GM12878 (cell line): Measurements from ENCODE around the gene RARRES1. TPM values are rescaled to one million over a fixed set of nuclear protein-coding genes. Genes with fewer than 3 reads are reported as not detected.

Experiments
- ATAC-seq: fragments of 200-7000 bp; cut with Tn5 transposase; 3 replicates; pipeline ENCODE4 v1.9.1; 2020; ENCODE audit warnings: mild to moderate bottlenecking, moderate library complexity
- BruUV-seq: library from RNA; stranded (reverse); fragments of 400-500 nt; replicated peaks from 2 replicates; lab custom pipeline; 2021; lab: Mats Ljungman, UMichigan
- CTCF ChIA-PET: fragments of 300-600 bp; sonication (Branson Sonifier 250); formaldehyde crosslinking; extraction: SDS; loops from one replicate; lab custom pipeline; 2021; ENCODE audit warnings: inconsistent platforms; lab: Yijun Ruan, JAX
- POLR2A ChIA-PET: fragments of 350-600 bp; formaldehyde crosslinking; extraction: SDS; loops from one replicate; lab custom pipeline; 2021; ENCODE audit warnings: inconsistent platforms; lab: Charles Lee
- RAD21 ChIA-PET: fragments of 300-600 bp; sonication (Branson Sonifier 250); formaldehyde crosslinking; loops from one replicate; lab custom pipeline; 2023; ENCODE audit warnings: antibody characterized with exemption; ENCODE audit not compliant: unreplicated experiment; lab: Charles Lee
- SMC1A ChIA-PET: fragments of 300-600 bp; sonication (Branson Sonifier 250); formaldehyde crosslinking; loops from one replicate; lab custom pipeline; 2023; ENCODE audit not compliant: unreplicated experiment, uncharacterized antibody; lab: Charles Lee
- DNase-seq: peaks from one replicate; pipeline ENCODE4 v3.0.0-alpha.2; 2011; ENCODE audit warnings: low read depth, low spot score
- FAIRE-seq: peaks from 3 replicates; lab custom pipeline; 2011; peaks lifted over from hg19 to GRCh38; lab: Jason Lieb, UNC
- H2AFZ ChIP-seq: 2 replicates; pipeline ENCODE4 v1.6.0; 2011; ENCODE audit warnings: low read depth, low read length, control low read depth; ENCODE audit not compliant: control insufficient read depth
- H3K27ac ChIP-seq: 2 replicates; pipeline ENCODE4 v1.5.1; 2011; ENCODE audit warnings: control low read depth; ENCODE audit not compliant: control insufficient read depth, insufficient read depth
- H3K27me3 ChIP-seq, 2 experiments: replicated peaks in 1 of 2; 2 replicates each; pipeline versions ENCODE4 v1.6.0 to v1.6.1; 2011; ENCODE audit warnings: low read length in 1 of 2; ENCODE audit not compliant: control insufficient read depth in 2 of 2, insufficient read depth in 2 of 2
- H3K36me3 ChIP-seq, 2 experiments: 2 replicates each; pipeline ENCODE4 v1.5.1; 2011; ENCODE audit warnings: low read length in 1 of 2; ENCODE audit not compliant: control insufficient read depth in 2 of 2, insufficient read depth in 2 of 2
- H3K4me1 ChIP-seq: 2 replicates; pipeline ENCODE4 v1.6.1; 2011; ENCODE audit warnings: mild to moderate bottlenecking, low read length, moderate library complexity, mixed read lengths; ENCODE audit not compliant: control insufficient read depth, insufficient read depth
- H3K4me2 ChIP-seq: 2 replicates; pipeline ENCODE4 v1.6.0; 2011; ENCODE audit warnings: control low read depth; ENCODE audit not compliant: control insufficient read depth, insufficient read depth
- H3K4me3 ChIP-seq: fragments of 200-600 bp; sonication (generic); 2 replicates; pipeline ENCODE4 v1.5.1; 2016
- H3K79me2 ChIP-seq: 2 replicates; pipeline ENCODE4 v1.6.0; 2011; ENCODE audit warnings: low read length; ENCODE audit not compliant: control insufficient read depth, insufficient read depth
- H3K9ac ChIP-seq: 2 replicates; pipeline ENCODE4 v1.8.0; 2011; ENCODE audit warnings: low read length, control low read depth, mixed read lengths; ENCODE audit not compliant: control insufficient read depth, insufficient read depth
- H3K9me3 ChIP-seq: replicated peaks from 3 replicates; pipeline ENCODE4 v1.5.1; 2011; ENCODE audit warnings: mild to moderate bottlenecking, low read length; ENCODE audit not compliant: control insufficient read depth, insufficient read depth
- H4K20me1 ChIP-seq: 2 replicates; pipeline ENCODE4 v1.6.0; 2011; ENCODE audit not compliant: control insufficient read depth, insufficient read depth
- ATF2 ChIP-seq: IDR thresholded peaks from 2 replicates; pipeline ENCODE4 v1.6.1; 2012; ENCODE audit warnings: low read length, inconsistent platforms
- DPF2 ChIP-seq: fragments of 450-650 bp; IDR thresholded peaks from 2 replicates; pipeline ENCODE4 v1.6.1; 2017; ENCODE audit warnings: mild to moderate bottlenecking
- EGR1 ChIP-seq, 2 experiments: IDR thresholded peaks; 1 replicate in 1 of 2; 2 replicates in 1 of 2; pipeline ENCODE4 v1.6.1; 2011 to 2012; ENCODE audit warnings: low read depth in 2 of 2, low read length in 2 of 2, borderline replicate concordance in 1 of 2, mild to moderate bottlenecking in 1 of 2, moderate library complexity in 1 of 2
- GABPA ChIP-seq: IDR thresholded peaks from 2 replicates; pipeline ENCODE4 v1.6.1; 2014; ENCODE audit warnings: antibody characterized with exemption, low read depth, mild to moderate bottlenecking, inconsistent platforms
- HDAC2 ChIP-seq: fragments of 200-600 bp; sonication (generic); IDR thresholded peaks from 2 replicates; pipeline ENCODE4 v1.6.1; 2017
- MXI1 ChIP-seq: fragments of 150-350 bp; IDR thresholded peaks from 2 replicates; pipeline ENCODE4 v1.6.1; 2011; ENCODE audit warnings: low read depth, mild to moderate bottlenecking, inconsistent platforms, low read length, improper control_type of control experiment
- NKRF ChIP-seq: fragments of 450-650 bp; conservative IDR thresholded peaks from 2 replicates; pipeline ENCODE4 v1.6.1; 2017; ENCODE audit warnings: mild to moderate bottlenecking, moderate library complexity
- RFX5 ChIP-seq: IDR thresholded peaks from 2 replicates; pipeline ENCODE4 v1.6.1; 2011; ENCODE audit warnings: low read depth, low read length, improper control_type of control experiment
- WGBS: methylation state at CpG from one replicate; pipeline ENCODE4 v1.1.6; 2016; ENCODE audit warnings: low lambda C conversion rate; ENCODE audit not compliant: insufficient replicate concordance, insufficient coverage; ENCODE audit errors: missing lambda C conversion rate; 5-methylcytosine and 5-hydroxymethylcytosine counted together
- in situ Hi-C: fragments of 300-500 bp; cut with MboI; formaldehyde crosslinking; loops from 9 replicates; pipeline ENCODE4 v1.14.3; 2018; ENCODE audit warnings: mixed read lengths
- intact Hi-C: fragments of 100-400 bp; cut with micrococcal nuclease; formaldehyde crosslinking; loops from one replicate; pipeline ENCODE4 v1.14.2; 2022; ENCODE audit not compliant: unreplicated experiment
- polyA plus RNA-seq, 11 experiments: library from polyadenylated mRNA; depleted of rRNA in 4 of 11; unstranded in 6 of 11; stranded (reverse) in 5 of 11; fragments of >200 nt; fragmentation: Nextera tagmentation in 4 of 11; fragmentation: Illumina TruSeq in 1 of 11; extraction: Ambion mirVana in 4 of 11; extraction: Trizol in 1 of 11; gene quantifications; 1 replicate in 1 of 11; 2 replicates in 10 of 11; pipeline versions ENCODE4 v1.2.1 to v1.2.3, GENCODE V29; 2011 to 2016; ENCODE audit warnings: inconsistent platforms in 2 of 11, missing spikeins in 2 of 11, low read depth in 1 of 11
- total RNA-seq, 4 experiments: library from RNA; depleted of rRNA in 3 of 4; stranded (reverse); fragments of >200 nt in 3 of 4; fragmentation: Illumina TruSeq in 1 of 4; extraction: Trizol in 1 of 4; gene quantifications; 2 replicates each; pipeline versions ENCODE4 v1.2.1 to v1.2.3, GENCODE V29; 2013 to 2021
- TF ChIP-seq, protein P1 (sequence below): fragments of 450-650 bp; IDR thresholded peaks from 2 replicates; pipeline ENCODE4 v1.6.1; 2017; ENCODE audit warnings: antibody characterized with exemption, mild to moderate bottlenecking, moderate library complexity
- TF ChIP-seq, protein P2 (sequence below): IDR thresholded peaks from 2 replicates; pipeline ENCODE4 v1.6.1; 2012; ENCODE audit warnings: mild to moderate bottlenecking, low read depth, low read length

RARRES1 gene
- total and polyA plus RNA-seq, 10 of the 15 experiments (the other 5 are each of a cell fraction or from before 2014, with no cell fraction given) = 0.02 to 0.83 (median 0.63) TPM; not detected in 7

DNA sequence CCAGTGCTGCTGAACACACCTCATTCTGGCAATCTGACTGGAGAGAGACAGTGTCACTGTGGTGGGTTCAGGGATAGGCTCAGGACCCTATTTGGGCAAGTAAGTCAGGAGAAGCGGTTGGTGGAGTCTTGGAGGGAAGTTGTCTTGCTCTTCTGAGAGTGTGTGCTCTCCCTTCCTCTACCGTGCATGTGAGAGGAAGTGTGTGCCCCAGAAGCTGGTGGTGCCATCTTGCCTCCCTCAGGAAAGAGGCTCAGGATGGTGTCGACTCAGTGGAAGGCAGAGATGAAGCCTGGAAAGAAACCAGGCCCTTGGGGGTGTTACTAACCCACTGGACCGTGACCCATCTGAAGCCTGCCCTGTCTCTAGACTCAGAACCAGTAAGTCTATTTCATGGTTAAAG is 6.8 kb upstream of the RARRES1 start (continued):
- TF ChIP-seq ATF2 (no peak), EGR1 (IDR thresholded peaks at IDR 0.05; ENCODE audit: borderline replicate concordance in 1 of 2, low read depth in 2 of 2, low read length in 2 of 2) (no peak), RFX5 (no peak), HDAC2 (no peak), MXI1 (no peak)
- TF ChIP-seq, protein P1, sequence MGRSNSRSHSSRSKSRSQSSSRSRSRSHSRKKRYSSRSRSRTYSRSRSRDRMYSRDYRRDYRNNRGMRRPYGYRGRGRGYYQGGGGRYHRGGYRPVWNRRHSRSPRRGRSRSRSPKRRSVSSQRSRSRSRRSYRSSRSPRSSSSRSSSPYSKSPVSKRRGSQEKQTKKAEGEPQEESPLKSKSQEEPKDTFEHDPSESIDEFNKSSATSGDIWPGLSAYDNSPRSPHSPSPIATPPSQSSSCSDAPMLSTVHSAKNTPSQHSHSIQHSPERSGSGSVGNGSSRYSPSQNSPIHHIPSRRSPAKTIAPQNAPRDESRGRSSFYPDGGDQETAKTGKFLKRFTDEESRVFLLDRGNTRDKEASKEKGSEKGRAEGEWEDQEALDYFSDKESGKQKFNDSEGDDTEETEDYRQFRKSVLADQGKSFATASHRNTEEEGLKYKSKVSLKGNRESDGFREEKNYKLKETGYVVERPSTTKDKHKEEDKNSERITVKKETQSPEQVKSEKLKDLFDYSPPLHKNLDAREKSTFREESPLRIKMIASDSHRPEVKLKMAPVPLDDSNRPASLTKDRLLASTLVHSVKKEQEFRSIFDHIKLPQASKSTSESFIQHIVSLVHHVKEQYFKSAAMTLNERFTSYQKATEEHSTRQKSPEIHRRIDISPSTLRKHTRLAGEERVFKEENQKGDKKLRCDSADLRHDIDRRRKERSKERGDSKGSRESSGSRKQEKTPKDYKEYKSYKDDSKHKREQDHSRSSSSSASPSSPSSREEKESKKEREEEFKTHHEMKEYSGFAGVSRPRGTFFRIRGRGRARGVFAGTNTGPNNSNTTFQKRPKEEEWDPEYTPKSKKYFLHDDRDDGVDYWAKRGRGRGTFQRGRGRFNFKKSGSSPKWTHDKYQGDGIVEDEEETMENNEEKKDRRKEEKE = no peak

- ChIA-PET SMC1A (no interaction called here), POLR2A (no interaction called here), RAD21 (no interaction called here), CTCF (interaction anchor here (0.9 to 3.4 kb wide), 2 partner anchors 11 to 87 kb away, joined by 4 to 22 read pairs; no protein-coding TSS in a partner anchor)
- Histone ChIP-seq H4K20me1 (no peaks in the 10 kb centered on the region), H3K27me3 (no peaks in the 10 kb centered on the region), H3K27ac (no peak overlapping the region), H3K9me3 (no peaks in the 10 kb centered on the region), H3K4me3 (no peak overlapping the region), H3K4me2 (no peak overlapping the region), H3K79me2 (no peaks in the 10 kb centered on the region), H2AFZ (no peak overlapping the region), H3K4me1 (no peaks in the 10 kb centered on the region), H3K9ac (no peak overlapping the region), H3K36me3 (no peaks in the 10 kb centered on the region)
- in situ Hi-C loops = no loop called here
- intact Hi-C loops = no loop called here
- no peak for DNase-seq
- WGBS = 82% methylated on average over 6 of the region's 6 CpGs
- BruUV-seq = no TSS peak
- ATAC-seq = no peak
- no peak for FAIRE-seq
- TF ChIP-seq DPF2 (no peak), NKRF (no peak), GABPA (no peak)
- TF ChIP-seq, protein P2, sequence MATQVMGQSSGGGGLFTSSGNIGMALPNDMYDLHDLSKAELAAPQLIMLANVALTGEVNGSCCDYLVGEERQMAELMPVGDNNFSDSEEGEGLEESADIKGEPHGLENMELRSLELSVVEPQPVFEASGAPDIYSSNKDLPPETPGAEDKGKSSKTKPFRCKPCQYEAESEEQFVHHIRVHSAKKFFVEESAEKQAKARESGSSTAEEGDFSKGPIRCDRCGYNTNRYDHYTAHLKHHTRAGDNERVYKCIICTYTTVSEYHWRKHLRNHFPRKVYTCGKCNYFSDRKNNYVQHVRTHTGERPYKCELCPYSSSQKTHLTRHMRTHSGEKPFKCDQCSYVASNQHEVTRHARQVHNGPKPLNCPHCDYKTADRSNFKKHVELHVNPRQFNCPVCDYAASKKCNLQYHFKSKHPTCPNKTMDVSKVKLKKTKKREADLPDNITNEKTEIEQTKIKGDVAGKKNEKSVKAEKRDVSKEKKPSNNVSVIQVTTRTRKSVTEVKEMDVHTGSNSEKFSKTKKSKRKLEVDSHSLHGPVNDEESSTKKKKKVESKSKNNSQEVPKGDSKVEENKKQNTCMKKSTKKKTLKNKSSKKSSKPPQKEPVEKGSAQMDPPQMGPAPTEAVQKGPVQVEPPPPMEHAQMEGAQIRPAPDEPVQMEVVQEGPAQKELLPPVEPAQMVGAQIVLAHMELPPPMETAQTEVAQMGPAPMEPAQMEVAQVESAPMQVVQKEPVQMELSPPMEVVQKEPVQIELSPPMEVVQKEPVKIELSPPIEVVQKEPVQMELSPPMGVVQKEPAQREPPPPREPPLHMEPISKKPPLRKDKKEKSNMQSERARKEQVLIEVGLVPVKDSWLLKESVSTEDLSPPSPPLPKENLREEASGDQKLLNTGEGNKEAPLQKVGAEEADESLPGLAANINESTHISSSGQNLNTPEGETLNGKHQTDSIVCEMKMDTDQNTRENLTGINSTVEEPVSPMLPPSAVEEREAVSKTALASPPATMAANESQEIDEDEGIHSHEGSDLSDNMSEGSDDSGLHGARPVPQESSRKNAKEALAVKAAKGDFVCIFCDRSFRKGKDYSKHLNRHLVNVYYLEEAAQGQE = no peak
Measured at GRCh38 chr3:158738653-158739052, 6.4 kb upstream of the RARRES1 start.
